Panc1 (cell line): ENCODE measurements around the gene TTF1.

ENCODE experiments used
- SIN3A ChIP-seq: IDR thresholded peaks from 2 replicates; pipeline ENCODE4 v1.6.1; 2012; ENCODE audit warnings: low read depth, mild to moderate bottlenecking, low read length, moderate library complexity, borderline replicate concordance; ENCODE audit not compliant: insufficient read depth
- TF ChIP-seq, protein P1 (sequence below): fragments of 450-650 bp; IDR thresholded peaks from 2 replicates; pipeline ENCODE4 v1.5.1; 2017; ENCODE audit warnings: mild to moderate bottlenecking

DNA sequence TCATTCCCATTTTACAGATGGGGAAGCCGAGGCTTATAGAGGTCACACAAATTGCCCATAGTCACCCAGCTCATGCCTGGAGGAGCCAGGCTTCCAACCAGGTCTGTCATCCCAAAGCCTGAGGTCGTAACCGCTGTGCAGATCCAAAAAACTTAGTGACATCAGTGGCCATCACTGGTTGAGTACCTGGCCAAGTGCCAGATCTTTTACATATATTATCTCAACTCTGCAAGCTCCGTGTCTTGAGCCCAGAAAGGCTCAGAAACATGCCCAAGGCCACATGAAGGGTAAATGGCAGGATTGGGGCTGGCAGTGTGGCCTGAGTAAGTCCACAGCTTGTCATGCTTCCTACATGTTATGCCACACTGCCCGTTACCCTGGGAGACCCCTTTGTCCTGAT lies 16.9 kb upstream of the TTF1 start:
- TF ChIP-seq, protein P1, sequence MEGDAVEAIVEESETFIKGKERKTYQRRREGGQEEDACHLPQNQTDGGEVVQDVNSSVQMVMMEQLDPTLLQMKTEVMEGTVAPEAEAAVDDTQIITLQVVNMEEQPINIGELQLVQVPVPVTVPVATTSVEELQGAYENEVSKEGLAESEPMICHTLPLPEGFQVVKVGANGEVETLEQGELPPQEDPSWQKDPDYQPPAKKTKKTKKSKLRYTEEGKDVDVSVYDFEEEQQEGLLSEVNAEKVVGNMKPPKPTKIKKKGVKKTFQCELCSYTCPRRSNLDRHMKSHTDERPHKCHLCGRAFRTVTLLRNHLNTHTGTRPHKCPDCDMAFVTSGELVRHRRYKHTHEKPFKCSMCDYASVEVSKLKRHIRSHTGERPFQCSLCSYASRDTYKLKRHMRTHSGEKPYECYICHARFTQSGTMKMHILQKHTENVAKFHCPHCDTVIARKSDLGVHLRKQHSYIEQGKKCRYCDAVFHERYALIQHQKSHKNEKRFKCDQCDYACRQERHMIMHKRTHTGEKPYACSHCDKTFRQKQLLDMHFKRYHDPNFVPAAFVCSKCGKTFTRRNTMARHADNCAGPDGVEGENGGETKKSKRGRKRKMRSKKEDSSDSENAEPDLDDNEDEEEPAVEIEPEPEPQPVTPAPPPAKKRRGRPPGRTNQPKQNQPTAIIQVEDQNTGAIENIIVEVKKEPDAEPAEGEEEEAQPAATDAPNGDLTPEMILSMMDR = no peak
- no peak for TF ChIP-seq SIN3A
